Fibroblast of gingiva (primary cell): Measurements from ENCODE around the gene ZNF646.

Source experiments
- DNase-seq: peaks from one replicate; pipeline ENCODE4 v3.0.0-alpha.2; 2011; ENCODE audit warnings: low read depth

ZNF646 gene

DNA sequence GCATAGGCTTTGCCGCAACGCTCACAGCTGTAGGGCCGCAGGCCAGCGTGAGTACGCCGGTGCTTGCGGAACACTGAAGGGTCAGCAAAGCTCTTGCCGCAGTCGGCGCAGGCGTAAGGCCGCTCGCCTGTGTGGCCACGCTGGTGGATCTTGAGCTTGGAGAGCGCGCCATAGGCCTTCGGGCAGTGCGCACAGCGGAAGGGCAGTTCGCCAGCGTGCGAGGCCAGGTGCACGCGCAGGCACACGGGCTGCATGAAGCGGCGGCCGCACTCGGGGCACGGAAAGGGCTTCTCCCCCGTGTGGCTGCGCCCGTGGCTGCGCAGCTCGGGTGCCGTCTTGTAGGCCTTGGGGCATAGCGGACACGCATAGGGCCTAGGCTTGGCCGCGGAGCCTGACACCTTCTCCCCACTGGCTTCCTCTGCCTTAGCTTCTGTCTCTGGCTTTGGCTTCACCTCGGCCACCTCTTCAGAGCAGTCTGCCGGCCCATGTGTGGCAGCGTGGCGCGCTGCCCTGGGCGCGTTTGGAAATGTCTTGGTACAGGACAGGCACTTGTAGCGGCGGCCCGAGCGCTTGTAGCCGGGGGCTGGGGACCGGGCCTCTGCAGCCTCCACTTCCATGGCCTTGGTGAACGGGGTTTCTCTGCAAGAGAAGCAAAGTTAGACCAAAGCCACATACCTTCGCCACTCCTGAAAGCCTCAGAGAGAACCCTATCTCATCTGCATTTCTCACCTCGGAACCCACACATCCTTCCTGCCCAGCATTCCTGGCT is 10.2 kb upstream of the ZNF646 start:
- DNase-seq = no peak

DNA sequence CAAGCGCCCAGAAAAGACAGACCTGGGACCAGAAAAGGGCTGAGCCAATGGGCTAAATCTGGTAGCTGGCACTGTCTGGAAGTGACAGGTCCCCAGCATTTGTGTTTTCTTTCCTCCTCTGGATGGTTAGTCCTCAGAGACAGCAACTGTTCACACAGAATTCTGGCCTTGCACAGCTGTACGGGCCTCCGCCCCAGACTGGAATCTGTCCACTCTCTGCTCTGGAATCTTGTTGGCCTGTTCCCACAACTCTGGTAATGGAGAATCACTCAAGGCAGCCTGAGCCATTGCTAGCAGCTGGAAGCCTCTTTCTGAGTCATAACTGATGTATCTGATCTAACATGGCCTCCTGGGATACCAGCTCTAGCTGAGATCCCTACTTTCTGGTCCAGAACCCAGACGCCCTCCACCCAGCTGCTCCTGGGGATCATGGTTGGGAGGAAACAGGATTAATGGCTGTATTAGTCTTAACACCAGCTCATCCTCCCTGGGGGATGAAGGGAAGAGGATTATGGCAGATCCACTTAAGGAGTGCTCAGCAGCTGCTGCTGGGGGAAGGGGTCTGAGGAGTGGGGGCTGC is 9.2 kb upstream of the ZNF646 start:
- peak; percentile 88 for DNase-seq

DNA sequence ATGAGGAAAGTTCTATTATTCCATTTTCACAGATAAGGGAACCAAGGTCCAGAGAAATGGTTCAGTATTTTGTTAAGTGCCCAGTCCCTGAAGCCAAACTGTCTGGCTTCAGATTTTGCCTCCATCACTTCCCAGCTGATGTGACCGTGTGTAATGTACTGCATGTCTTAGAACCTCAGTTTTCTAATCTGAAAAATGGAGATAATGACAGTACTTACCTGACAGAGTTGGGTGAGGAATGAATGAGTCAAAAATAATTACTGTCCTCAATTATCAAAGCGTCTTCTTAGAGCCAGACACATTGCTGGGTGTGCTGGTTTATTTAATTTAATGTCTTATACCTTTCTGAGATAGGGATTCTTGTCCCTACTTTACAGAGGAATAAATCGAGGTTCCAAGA is 6.9 kb upstream of the ZNF646 start:
- no peak for DNase-seq

DNA sequence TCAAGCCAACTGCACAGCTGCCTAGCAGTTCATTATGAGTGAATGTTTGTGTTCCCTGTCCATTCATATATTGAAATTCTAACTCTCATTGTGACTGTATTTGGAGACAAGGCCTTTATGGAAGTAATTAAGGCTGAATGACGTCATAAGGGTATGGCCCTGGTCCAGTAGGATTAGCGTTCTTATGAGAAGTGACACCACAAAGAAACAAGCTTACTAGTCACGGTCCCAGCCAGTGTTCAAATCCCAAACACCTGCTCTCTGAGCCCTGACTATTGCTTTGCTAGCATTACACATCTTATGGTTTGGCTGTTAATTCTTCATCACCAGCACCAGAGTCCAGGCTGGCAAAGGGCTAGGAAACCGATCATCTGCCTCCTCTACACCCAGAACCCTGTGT is 2.4 kb upstream of the ZNF646 start:
- DNase-seq = peak; percentile 94

DNA sequence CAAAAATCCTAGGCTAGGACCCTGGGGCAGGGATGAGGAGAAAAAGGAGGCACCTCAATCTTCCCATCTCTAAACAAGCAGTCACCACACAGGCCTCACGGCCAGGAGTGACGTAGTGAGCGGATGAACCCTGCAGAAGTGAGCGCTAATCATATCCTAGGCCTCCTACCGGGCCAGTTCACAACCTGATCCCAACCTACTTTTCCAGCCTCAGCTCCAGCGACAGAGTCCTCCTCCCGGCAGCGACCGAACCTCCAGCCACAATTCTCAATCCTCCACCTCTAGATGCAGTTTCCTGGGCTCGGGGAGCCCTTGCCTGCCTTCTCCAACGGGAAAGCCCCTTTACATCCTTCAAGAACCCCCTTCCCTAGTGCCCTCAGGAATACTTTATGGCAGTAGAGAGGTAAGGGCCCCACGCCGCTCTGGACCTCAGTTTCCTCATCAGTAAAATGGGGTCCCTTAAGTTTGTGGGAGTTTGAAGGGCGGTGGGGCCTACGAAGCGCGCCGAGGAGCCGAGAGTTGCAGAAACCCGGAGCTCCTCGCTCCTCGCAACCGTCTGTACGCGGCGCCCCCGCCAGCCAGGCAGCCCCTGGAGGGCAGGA is 1.6 kb upstream of the ZNF646 start:
- peak; percentile 32 for DNase-seq

DNA sequence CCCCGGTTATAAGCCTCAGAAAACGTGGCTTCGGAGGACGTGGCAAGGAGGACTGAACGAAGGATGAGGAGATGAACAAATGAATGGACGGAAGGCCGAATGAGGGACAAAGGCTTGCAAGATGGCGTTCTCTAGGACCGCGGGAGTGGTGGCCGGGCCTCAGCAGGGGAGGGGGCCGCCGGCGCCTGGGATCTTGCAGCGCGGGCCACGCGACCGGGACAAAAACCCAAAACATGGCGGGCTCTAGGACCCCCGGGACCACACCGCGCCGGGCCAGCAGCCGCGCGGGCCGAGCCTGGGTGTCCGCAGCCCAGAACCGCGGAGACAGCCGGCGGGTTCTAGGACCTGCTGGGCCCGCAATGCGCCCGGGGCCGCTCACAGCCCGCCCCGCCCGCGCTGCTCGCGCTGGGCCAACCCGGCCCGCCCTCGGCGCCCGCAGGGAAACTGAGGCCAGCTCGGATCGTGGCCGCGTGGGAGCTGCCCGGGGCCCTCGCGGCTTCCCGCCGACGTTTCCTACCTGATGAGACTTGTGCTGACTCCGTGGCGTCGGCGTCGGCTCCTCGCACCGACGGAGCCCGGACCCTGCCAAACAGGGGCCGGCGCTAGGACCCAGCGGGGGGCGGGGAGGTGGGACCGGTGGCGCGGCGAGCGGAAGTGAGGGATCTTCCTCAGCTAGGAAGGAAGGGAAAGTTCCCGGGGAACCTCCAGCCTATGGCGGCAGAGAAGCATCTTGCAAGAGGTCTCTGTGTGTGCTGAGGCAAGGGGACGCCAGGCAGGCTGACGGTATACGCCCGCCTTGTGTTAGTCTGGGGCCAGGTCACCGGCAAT is 866 bp upstream of the ZNF646 start:
- DNase-seq = peak; percentile 90

DNA sequence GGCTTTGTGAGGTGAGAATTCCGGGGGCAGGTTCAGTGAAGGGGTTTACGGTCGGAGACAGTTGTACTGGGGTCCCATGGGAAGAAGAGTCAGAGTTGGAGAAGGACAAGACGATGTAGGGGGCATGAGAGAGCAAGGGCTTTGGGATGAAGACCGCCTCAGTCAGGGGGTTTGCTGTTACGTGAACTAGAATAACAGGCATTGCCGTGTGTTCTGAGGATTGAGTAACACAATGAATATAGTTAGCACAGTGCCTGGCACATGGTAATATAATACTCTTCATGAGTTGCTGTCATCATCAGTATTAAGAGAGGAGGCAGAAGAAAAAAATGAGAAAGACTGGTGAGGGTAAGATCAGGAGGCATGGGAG is 577 bp downstream of the ZNF646 start:
- DNase-seq = no peak

DNA sequence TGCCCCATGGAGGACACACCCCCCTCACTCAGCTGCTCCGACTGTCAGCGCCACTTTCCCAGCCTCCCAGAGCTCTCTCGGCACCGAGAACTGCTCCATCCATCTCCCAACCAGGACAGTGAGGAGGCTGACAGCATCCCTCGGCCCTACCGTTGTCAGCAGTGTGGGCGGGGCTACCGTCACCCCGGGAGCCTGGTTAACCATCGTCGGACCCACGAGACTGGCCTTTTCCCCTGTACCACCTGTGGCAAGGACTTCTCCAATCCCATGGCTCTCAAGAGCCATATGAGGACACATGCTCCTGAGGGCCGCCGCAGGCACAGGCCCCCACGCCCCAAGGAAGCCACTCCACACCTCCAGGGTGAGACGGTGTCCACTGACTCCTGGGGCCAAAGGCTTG is 2.1 kb downstream of the ZNF646 start:
- DNase-seq = no peak

DNA sequence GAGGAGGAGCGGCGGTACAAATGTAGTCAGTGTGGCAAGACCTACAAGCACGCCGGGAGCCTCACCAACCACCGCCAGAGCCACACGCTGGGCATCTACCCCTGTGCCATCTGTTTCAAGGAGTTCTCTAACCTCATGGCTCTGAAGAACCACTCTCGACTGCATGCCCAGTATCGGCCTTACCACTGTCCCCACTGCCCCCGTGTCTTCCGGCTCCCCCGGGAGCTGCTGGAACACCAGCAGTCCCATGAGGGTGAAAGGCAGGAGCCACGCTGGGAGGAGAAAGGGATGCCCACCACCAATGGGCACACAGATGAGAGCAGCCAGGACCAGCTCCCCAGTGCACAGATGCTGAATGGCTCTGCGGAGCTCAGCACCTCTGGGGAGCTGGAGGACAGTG is 2.8 kb downstream of the ZNF646 start:
- no peak for DNase-seq

DNA sequence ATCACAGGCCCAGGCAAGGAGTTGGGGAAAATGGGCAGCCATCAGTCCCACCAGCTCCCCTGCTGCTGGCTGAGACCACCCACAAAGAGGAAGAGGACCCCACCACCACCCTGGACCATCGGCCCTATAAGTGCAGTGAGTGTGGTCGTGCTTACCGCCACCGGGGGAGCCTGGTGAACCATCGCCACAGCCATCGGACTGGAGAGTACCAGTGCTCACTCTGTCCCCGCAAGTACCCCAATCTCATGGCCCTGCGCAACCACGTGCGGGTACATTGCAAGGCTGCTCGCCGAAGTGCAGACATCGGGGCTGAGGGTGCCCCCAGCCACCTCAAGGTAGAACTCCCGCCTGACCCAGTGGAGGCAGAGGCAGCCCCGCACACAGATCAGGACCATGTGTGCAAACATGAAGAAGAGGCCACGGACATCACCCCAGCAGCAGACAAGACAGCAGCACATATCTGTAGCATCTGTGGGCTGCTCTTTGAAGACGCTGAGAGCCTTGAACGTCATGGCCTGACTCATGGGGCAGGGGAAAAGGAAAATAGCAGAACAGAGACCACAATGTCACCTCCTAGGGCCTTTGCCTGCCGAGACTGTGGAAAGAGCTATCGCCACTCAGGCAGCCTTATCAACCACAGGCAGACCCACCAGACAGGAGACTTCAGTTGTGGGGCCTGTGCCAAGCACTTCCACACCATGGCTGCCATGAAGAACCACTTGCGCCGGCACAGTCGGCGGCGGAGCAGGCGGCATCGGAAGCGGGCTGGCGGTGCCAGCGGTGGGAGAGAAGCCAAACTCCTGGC is 3.6 kb downstream of the ZNF646 start:
- DNase-seq = no peak

DNA sequence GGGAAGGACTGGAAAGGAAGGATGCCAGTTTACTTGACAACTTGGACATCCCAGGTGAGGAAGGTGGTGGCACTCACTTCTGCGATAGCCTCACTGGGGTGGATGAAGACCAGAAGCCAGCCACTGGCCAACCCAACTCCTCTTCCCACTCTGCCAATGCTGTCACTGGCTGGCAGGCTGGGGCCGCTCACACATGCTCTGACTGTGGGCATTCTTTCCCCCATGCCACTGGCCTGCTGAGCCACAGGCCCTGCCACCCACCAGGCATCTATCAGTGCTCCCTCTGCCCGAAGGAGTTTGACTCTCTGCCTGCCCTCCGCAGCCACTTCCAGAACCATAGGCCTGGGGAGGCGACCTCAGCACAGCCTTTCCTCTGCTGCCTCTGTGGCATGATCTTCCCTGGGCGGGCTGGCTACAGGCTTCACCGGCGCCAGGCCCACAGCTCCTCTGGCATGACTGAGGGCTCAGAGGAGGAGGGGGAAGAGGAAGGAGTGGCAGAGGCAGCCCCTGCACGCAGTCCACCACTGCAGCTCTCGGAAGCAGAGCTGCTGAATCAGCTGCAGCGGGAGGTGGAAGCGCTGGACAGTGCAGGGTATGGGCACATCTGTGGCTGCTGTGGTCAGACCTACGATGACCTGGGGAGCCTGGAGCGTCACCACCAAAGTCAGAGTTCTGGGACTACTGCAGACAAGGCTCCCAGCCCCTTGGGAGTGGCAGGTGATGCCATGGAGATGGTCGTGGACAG is 4.5 kb downstream of the ZNF646 start:
- DNase-seq = no peak

DNA sequence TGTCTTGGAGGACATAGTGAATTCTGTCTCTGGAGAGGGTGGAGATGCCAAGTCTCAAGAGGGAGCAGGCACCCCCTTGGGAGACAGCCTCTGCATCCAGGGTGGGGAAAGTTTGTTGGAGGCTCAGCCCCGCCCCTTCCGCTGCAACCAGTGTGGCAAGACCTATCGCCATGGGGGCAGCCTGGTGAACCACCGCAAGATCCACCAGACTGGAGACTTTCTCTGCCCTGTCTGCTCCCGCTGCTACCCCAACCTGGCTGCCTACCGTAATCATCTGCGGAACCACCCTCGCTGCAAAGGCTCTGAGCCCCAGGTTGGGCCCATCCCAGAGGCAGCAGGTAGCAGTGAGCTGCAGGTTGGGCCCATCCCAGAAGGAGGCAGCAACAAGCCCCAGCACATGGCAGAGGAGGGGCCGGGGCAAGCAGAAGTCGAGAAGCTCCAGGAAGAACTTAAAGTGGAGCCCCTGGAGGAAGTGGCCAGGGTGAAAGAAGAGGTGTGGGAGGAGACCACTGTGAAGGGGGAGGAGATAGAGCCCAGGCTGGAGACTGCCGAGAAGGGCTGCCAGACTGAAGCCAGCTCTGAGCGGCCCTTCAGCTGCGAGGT is 5.2 kb downstream of the ZNF646 start:
- DNase-seq = no peak

DNA sequence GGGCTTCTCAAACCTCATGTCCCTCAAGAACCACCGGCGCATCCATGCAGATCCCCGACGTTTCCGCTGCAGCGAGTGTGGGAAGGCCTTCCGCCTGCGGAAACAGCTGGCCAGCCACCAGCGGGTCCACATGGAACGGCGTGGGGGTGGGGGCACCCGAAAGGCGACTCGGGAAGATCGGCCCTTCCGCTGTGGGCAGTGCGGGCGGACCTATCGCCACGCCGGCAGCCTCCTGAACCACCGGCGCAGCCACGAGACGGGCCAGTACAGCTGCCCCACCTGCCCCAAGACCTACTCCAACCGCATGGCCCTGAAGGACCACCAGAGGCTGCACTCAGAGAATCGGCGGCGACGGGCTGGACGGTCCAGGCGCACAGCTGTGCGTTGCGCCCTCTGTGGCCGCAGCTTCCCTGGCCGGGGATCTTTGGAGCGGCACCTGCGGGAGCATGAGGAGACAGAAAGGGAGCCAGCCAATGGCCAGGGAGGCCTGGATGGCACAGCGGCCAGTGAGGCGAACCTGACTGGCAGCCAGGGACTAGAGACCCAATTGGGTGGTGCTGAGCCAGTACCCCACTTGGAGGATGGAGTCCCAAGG is 5.9 kb downstream of the ZNF646 start:
- DNase-seq = no peak

DNA sequence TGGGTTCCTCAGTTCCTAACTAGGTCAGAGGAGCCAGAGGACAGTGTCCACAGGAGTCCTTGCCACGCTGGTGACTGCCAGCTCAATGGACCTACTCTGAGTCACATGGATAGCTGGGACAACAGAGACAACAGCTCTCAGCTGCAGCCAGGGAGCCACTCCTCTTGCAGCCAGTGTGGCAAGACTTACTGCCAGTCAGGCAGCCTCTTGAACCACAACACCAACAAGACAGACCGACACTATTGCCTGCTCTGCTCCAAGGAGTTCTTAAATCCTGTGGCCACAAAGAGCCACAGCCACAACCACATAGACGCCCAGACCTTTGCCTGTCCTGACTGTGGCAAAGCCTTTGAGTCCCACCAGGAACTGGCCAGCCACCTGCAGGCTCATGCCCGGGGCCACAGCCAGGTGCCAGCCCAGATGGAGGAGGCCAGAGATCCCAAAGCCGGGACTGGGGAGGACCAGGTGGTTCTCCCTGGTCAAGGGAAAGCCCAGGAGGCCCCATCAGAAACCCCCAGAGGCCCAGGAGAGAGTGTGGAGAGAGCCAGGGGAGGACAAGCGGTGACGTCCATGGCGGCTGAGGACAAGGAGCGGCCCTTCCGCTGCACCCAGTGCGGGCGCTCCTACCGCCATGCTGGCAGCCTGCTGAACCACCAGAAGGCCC is 6.7 kb downstream of the ZNF646 start:
- DNase-seq = no peak

DNA sequence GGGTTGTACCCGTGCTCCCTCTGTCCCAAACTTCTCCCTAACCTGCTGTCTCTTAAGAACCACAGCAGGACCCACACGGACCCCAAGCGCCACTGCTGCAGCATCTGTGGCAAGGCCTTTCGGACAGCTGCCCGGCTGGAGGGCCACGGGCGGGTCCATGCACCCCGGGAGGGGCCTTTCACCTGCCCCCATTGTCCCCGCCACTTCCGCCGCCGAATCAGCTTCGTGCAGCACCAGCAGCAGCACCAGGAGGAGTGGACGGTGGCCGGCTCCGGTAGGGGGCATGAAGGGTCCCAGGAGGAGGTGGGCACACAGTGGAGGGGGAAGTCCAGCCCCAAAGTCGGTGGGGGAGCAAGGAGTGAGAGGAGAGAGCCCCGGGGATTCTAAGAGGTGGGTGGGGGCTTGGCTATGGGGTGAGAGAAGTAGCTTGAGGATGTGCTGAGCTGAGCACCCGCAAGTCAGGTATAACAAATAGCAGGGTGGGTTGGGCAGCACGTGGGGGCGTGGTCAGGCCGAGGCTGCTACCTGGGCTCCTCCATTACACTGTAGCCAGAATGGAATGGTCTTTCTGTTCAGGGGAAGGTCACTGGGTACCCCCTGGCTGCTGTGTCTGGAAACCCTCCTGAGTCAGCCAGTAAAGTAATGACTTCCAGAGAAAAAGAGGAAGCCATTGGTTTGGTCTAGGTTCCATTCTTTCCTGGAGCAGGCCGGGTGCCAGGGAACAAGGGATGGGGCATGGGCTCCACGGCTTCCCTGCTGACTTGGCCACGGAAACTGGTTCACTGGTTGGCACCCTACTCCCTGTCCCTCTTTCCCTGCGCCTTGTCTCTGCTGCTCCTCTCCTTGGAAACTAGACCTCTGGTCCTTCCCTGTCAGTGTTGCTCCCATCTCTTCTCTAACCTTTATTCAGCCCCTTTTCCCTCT is 7.5 kb downstream of the ZNF646 start:
- DNase-seq = no peak

DNA sequence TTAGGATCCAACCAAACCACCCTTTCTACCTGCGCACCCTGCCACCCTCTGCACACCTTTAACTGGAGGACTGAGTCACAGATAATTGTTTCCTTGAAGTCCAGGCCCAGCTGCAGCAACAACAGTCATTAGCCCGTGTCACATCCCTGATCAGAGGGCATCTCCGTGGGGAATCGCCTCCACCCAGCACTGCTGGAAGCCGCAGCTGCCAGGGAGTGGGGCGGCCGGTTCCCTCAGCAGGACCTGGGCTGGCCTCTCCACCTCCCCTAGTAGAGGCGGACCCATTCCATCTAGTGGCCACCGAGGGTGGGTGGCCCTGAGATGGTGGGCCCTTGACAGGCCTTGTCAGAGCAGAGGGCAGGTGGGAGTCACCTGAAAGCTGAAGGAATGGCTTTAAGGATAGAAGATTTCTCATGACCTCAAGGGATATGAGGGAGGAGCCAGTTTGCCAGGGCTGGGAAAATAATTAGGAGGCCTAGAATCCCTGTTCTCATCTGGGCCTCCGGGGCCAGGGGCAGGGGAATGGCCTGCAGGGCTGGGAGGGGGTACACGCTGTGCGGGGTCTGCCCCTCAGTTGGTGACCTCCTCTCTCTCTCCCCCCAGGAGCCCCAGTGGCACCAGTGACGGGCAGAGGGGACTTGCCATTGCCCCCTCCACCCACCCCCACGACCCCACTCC is 8.3 kb downstream of the ZNF646 start:
- DNase-seq = no peak

DNA sequence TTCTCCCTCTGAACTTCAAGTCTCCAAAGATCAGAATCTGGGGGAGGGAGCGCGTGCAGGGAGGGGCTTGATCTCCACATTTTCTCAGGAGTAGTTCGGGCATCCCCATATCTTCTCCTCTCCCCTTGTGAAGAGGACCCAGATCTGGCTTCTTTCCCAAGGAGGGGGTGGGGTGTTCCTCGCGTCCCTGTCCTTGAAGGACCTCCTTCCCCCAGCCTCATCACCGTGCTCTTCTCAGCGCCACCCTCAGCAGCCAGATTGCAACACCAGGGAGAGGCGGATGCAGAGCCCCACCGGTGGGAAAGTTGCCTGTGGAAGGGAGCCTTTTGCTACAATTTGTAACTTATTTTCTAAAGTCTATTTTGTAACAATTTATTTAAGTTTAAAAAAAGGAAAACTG is 8.9 kb downstream of the ZNF646 start:
- no peak for DNase-seq

DNA sequence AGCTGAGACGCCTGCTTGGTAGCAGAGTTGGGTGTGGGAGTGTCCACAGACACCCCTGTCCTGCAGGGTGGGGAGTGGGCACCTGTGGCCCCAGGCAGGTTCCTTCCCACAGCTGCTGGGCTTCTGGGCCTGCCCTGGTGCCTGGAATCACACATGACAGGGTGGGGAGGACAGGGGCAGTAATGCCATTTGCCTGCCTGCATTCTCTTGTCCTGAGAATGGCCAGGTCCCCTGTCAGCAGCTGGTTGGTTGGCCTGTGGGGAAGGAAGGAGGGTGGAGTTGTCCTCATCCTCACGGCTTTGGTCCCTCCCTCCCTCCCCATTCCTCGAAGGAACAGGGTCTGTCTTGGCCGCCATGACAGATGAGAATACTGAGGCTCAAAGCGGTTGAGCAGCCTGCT is 9.3 kb downstream of the ZNF646 start:
- no peak for DNase-seq
